ENCODE measurements around the gene TET1. TPM values are rescaled to one million over a fixed set of nuclear protein-coding genes. Genes with fewer than 3 reads are reported as not detected.
"Not testable (repeated sequence)": the region's sequence is repeated elsewhere in the genome, so short reads cannot be mapped to it uniquely, and the experiment has no call there.

The TET1 gene
- total RNA-seq, 1 donor from 2014 or later = 1.7 TPM

DNA sequence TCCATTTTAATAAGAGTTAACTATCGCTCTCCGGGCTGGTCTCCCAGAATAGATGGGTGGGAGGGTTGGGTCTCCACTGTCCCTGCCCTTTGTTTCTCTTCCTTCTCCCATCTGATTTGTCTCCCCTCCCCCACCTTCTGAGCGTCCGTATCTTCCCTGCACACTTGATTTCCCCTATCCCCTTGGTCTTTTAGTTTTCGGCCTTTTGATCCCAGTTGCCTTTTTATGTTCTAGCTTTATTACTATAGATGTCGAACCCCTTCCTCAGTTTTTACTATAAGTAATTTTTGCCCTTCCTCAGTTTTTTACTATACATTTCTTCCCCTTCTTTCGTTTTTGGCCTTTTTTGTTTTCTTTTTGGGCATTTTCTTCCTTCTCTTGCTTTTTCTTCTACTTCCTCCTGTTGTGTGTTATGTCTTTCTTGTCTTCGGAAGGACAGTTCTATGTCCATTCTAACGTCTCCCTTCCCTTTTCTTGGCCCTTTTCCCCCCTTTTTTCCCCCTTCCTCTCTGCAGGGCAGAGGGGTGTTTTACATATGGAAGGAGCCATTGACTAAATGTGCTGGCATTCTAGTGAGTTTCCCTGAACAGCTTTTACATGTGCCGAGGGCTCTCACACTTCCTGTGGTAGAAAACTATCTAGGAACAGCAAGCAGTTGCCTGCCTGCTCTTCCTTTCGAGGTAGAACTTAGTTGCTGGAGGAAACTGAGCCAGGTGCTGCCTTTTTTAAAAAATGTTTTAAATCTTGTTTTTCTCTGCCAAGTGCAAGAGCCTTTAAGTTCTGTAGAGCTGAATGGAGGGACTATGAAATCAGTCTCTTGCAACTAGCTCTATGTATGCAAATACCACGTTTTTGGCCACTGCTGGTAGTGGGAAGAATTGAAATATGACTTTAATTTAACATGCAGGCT lies 2.8 kb downstream of the TET1 start:
- intact Hi-C loops (cut with micrococcal nuclease) = no loop called here

DNA sequence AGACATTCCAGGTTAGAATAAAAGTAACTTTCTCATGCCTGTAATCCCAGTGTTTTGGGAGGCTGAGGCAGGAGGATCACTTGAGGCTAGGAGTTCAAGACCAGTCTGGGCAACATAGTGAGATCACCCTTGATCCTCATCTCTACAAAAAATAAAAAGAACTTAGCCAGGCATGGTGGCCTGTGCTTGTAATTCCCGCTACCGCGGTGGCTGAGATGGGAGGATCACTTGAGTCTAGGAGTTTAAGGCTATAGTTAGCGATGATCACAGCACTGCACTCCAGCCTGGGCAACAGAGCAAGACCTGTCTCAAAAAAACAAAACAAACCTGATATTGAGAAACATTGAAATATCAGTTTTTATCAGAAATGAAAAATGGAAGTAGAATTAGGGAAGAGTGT lies 4.6 kb downstream of the TET1 start:
- intact Hi-C loops (cut with micrococcal nuclease) = no loop called here

DNA sequence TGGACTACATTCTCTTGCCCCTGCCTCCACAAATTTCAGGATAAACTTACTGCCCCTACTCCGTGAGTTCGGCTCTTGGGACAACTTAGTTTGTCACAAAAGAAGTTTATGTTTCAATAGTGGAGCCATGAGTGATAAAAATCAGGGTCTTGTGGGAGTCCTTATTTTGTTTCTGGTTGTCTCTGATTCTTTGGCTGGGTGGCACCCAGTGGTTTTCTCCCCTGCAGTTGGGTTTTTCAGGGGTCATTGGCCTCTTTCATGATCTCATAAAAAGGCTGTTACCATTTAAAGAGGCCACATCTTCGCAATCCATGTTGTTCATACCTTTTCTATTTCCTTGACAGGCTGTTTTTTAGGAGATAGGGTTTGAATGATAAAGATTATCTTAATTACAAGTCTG lies 5.5 kb downstream of the TET1 start:
- intact Hi-C loops (cut with micrococcal nuclease) = no loop called here

DNA sequence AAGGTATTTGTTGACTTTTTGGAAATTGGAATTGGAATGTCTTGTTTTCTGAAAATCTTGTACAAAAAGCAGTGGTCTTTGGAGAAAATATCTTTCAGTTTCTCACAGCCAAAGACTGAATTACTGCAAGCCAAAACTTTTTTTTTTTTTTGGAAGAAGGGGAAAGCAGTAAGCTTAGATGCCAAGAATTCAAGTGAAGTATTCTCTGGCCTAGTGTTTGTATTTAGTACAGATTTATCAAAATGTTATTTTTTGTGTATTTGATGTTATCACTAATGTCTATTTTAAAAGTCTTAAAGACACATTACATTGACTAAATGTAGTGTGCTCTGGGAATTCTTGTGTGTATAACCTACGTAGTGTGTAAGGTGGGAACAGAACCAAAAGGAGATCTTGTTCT lies 6.2 kb downstream of the TET1 start:
- intact Hi-C loops (cut with micrococcal nuclease) = no loop called here

DNA sequence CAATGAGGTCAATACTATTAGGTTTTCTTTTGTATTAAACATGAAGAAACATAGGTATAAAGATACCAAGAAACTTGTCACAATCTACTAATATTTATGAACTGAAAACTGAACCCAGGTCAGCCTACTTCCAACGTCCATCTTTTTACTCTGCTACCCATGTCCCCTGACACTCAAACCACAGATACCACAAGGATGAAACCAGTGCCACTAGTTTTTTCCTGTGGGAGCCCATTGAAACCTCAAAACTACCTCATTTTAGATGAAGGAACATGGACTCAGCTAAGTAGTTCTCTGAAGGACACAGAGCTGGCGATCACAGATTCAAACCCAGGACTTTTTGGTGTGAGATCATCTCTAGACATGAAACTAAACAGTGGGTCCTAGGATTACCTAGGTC lies 6.8 kb downstream of the TET1 start:
- intact Hi-C loops (cut with micrococcal nuclease) = no loop called here

DNA sequence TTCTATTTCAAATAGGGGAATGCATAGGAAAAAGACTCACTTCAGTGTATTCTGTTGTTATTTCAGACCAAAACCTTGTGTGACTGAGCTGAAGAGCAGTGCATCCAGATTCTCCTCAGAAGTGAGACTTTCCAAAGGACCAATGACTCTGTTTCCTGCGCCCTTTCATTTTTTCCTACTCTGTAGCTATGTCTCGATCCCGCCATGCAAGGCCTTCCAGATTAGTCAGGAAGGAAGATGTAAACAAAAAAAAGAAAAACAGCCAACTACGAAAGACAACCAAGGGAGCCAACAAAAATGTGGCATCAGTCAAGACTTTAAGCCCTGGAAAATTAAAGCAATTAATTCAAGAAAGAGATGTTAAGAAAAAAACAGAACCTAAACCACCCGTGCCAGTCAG lies 12.0 kb downstream of the TET1 start:
- intact Hi-C loops (cut with micrococcal nuclease) = no loop called here

DNA sequence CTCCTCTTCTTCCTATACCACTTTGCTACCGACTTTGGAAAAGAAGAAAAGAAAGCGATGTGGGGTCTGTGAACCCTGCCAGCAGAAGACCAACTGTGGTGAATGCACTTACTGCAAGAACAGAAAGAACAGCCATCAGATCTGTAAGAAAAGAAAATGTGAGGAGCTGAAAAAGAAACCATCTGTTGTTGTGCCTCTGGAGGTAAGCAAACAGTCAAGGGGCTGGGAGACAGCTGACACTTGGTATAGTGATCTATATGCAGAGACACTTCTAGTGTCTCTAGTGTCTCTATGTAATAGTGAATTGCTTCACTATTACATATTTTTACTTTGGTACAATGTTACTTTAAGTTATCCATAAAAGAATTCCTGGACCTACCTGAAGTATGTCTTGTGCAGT lies 13.9 kb downstream of the TET1 start:
- intact Hi-C loops (cut with micrococcal nuclease) = no loop called here

DNA sequence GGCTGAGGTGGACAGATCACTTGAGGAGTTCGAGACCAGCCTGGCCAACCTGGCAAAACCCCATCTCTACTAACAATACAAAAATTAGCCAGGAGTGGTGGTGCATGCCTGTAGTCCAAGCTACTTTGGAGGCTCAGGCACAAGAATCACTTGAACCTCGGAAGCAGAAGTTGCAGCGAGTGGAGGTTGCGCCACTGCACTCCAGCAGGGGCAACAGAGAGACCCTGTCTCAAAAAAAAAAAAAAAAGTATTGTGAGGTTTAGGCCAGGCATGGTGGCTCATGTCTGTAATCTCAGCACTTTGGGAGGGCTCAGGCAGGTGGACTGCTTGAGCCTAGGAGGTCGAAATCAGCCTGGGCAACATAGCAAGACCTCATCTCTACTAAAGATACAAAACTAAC lies 16.0 kb downstream of the TET1 start:
- intact Hi-C loops (cut with micrococcal nuclease) = no loop called here

DNA sequence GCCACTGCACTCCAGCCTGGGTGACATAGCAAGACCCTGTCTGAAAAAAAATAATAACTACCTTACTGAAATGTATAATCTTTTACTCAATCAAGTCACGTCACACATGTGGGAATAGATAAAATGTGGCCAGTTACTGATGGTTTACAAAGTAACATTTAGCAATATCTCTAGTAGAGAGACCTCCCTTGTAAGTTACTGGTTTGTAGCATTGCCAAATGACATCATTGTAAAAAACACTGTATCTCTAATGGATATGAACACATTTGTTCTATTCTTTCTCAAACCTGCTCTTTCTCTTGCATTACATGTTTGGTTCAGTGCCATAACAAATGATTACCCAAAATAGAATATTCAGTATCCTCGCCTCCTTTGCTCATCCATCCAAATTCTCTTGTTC lies 18.8 kb downstream of the TET1 start:
- intact Hi-C loops (cut with micrococcal nuclease) = no loop called here

DNA sequence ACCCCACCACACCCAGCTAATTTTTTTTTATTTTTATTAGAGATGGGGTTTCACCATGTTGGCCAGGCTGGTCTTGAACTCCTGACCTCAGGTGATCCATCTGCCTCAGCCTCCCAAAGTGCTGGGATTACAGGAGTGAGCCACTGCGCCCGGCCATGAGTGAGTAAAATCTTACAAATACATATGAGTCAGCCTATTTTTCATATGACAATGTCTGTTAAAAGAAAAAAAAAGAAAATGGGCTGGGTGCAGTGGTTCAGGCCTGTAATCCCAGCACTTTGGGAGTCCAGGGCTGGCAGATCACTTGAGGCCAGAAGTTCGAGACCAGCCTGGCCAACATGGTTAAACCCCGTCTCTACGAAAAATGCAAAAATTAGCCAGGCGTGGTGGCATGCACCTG lies 24.1 kb downstream of the TET1 start:
- intact Hi-C loops (cut with micrococcal nuclease) = not testable (repeated sequence)

DNA sequence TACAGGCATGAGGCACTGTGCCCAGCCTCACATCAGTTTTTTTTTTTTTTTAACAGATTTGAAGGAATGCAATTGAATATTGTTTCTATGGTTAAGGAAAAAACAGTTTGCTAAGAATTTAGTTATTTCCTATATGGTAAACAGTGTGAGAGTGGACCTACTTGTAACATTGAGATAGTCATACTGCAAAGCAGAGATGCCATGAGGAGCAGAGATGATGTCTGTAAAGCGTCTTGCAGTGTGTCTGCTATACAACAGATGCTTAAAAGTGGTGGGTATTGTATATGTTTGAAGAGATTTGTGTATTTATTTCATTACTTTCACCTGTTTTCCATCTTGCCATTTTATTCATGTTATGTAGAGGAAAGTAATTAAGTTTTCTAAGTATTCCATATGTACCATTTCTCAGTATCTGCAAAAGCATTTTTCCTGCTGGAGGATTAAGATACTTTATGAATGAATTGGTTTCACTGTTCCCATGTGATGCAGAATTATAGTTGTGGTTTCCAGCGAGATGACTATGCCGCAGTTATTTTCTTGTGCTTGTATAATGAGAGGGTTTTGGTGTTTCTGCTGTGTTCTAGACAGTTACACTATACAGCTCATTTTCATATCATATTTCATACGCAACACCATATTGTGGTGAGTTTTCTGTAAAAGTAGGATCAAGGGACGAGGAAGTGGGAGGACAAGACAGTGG lies 26.6 kb downstream of the TET1 start:
- intact Hi-C loops (cut with micrococcal nuclease) = no loop called here

DNA sequence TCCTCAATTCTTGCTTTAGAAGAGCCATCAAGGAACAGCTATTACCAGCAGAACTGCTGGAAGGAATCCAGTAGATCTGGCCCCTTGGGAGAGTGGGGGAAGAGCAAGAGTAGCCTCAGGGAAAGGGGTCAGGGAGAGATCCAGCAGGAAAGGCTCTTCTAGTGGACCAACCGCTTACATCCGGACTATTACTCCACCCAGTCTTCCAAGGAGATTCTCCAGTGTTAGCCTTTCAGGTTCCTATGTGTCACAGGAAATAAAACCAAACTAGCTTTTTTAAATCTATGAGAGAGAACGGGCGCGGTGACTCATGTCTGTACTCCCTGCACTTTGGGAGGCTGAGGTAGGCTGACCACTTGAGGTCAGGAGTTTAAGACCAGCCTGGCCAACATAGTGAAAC lies 34.3 kb downstream of the TET1 start:
- intact Hi-C loops (cut with micrococcal nuclease) = no loop called here

DNA sequence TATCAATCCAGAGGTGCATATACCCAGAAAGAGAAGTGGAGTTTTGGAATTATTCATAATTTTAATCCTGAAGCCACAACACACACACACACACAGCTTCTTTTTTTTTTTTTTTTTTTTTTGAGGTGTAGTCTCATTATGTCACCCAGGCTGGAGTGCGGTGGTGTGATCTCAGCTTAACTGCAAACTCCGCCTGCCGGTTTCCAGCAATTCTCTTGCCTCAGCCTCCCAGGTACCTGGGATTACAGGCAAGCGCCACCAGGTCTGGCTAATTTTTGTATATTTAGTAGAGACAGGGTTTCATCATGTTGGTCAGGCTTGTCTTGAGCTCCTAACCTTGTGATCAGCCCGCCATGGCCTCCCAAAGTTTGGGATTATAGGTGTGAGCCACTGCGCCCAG lies 35.4 kb downstream of the TET1 start:
- intact Hi-C loops (cut with micrococcal nuclease) = no loop called here

DNA sequence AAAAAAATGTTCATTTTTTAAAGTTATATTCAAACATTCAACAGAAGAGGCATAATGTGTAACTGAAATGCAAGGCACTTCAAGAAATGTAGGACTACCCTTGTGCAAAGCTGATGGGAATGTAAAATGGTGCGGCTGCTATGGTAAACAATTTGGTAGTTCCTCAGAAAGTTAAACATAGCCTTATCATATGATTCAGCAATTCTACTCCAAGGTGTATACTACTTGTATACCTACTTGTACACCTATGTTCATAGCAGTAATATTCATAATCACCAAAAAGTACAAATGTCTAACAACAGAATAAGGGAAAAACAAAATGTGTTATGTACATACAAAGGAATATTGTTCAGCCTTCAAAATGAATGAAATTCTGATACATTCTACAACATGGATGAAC lies 37.3 kb downstream of the TET1 start:
- intact Hi-C loops (cut with micrococcal nuclease) = no loop called here

DNA sequence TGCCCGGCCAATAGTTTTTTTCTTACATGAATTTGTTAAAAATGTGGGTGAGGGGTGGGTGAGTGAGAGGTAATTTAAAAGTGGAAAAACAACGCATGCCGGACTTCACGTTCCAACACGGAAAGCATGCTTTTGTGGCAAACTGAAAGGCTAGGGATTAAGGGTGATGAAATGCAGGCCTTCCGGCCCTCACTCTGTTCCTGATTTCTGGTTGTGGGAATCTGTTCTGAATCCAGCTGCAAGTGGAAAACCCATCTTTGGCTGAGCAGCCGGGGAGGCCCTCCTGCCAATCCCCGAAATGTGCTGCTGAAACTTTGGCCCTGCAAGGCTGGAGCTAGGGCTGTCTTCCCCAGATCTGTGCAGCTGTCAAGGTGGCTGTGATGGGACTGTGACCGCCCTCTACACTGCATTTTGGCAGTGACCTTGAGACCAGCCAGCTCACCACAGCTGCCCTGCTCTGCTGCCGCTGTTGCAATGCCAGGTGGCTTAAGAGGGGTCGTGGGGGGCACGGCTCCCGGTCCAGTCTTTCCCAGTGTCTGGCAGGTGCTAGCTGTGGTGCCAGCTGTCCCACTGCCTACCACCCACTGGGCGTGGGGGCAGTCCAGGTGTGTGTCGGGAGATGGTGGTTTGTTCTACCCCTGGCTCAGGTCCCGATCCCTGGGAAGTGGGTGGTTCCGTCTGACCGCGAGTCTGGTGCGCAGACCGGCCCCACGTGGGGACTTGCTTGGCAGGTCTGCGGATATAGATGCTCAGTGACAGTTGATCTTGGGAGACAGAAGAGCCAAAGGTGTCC lies 39.0 kb downstream of the TET1 start:
- intact Hi-C loops (cut with micrococcal nuclease) = no loop called here

DNA sequence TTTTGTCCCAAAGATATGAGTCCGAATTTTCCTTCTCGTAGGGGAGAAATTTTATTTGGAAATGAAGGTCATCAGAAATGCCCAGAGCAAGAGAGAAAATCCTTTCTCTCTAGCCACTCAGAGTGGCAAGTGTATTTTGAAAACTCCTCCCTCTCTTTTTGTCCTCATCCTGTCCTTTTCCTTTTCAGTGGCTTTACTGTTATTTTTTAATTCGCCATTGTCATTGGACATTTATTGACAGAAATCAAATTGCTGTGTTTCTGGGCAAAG lies 39.6 kb downstream of the TET1 start:
- intact Hi-C loops (cut with micrococcal nuclease) = loop anchor here (1.0 to 2.0 kb wide), 3 partner anchors 39 to 122 kb away; partner anchors contain the start of genes CCAR1, SLC25A16 and TET1

DNA sequence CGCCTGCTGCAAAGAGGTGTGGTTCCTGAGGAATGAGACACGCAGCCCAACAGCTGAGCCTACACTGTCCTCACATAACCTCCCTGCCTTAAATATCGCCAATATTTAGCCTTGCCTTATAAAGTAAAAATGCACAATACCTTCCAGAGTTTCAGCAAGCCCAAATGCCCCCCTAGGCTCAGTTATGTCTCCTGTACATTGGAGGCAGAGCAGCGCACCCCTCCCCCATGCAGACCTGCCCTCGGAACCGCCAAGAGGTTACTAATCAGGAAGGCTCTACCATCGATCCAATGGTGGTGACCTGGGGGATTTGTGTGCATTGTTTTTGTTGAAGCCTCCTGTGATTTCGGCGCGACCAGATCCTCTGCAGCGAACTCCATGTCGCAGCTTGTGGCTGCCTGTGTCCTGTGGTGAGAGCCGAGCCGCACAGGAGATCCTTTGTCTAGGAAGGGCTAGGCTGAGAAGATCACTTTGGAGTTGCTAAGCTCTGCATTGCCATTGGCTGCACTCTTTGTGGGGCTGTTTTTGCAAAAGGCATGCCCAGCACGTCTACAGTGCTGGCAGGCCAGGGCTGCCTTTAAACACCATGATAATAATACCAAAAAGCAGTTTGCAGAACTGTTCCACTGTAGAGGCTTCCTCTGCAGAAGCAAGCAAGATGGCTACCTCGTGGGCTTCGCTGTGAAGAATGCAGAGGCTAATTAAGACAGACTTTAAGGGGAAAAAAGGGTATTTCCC lies 40.1 kb downstream of the TET1 start:
- intact Hi-C loops (cut with micrococcal nuclease) = loop anchor here (1.0 to 2.0 kb wide), 3 partner anchors 40 to 121 kb away; partner anchors contain the start of genes CCAR1, SLC25A16 and TET1

DNA sequence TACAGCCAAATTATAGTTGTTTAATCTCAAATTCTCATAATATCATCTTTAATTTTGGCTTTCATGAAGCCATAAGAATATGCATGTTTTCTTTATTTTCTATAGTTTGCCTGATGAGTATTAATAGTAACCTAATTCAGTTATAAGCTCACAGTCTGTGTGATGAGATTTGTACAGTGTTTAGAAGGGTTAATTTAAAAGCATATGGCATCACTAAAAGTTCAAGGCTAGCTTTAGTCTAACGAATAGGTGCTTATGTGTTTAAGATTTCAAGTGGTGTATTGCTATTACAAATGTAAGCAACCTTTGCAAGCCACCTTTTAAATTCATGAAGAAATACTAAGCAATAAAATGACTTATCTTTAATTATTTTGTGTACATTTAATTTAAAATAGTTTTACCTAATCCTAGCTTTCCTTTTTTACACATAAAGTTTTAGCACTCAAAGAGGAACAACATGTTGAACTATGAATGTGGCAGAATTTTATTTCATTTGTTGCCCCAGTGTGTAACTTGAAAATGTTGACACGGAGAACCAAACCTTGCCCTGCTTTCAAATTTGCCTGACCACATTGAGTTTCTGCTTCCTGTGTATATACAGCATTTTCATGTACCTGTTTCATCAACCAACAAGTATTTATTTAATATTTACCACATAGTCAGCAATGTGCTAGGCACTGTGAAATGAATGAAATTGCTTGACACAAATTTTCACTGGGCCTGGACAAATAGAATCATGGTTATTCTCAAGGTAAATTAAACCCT lies 41.5 kb downstream of the TET1 start:
- intact Hi-C loops (cut with micrococcal nuclease) = loop anchor here (2.0 kb wide), 1 partner anchor 75 kb away; the partner anchor contains the start of gene SLC25A16

DNA sequence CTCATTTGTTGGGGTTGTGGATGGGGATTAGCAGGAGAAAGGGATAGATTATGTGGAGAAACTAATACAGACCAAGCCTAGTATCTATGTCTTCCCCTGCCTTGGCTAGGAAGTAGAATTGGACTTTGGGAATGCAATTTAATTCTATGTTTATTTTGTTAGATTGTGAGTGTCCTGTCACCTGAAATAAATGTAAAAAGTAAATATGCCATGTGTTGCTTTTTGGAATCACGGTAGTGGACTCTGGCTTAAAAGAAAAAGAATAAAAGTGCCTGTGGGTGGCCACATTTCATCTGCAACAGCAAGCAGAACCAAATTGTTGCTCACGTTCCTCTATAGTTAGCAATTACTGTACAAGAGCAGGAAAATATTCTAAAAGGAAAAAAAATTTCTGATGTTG lies 42.3 kb downstream of the TET1 start:
- intact Hi-C loops (cut with micrococcal nuclease) = no loop called here

DNA sequence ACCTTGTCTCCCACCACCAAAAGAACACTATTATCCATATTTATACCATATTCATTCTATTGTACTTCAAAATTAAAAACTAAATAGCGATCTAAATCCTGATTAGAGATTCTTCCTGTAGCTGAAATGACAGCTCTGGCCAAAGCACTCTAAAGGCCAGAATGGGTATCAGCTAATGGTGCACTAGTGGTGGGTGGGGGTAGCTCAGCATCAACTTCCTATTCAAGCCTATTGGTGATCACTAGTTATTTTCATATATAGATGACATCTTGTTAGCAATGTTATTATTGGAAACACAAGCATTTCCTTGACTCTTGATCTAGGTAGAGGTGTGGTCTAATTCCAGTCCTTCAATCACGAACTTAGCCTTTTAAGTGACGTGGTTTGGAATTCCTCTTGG lies 43.6 kb downstream of the TET1 start:
- intact Hi-C loops (cut with micrococcal nuclease) = no loop called here

DNA sequence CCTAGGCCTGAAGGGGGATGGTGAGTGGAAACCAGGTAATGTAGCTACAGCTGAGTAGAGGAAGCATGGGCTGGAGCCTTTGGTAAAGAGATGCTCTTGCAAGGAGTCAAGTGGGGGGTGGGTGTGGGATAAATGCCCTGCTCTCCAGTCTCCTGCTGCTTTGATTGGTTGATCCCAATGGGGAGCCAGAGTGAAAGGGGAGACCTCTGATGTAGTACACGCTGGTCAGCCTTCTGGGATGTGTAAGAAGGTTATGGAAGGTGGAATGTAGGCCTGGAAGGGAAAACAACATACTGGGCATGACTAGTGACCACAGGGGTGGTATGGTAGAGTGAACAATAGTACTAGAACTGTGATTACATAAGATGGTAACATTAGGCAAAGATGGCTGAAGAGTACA lies 44.3 kb downstream of the TET1 start:
- intact Hi-C loops (cut with micrococcal nuclease) = no loop called here

All from T-helper 1 cell treated with Interleukin-12 subunit alpha and Interleukin-12 subunit beta and Interleukin-4 antibody, amounts not matched to agents 30 ng/mL and 1 ng/mL, for 36 hours (primary cell).